GM19240 (cell line): Measurements from ENCODE around the gene OXSR1.
"Not testable (repeated sequence)": the region's sequence is repeated elsewhere in the genome, so short reads cannot be mapped to it uniquely, and the experiment has no call there.

Experiments
- DNase-seq: peaks from one replicate; pipeline ENCODE4 v3.0.0; 2011; ENCODE audit warnings: low spot score; ENCODE audit not compliant: insufficient read length

The OXSR1 gene

GRCh38 chr3:38141952-38142273 is 23.4 kb upstream of the OXSR1 start:
- DNase-seq: no peak

- DNase-seq: no peak
Measured at GRCh38 chr3:38142959-38143358, 22.4 kb upstream of the OXSR1 start.

GRCh38 chr3:38143511-38143910 is 21.8 kb upstream of the OXSR1 start:
- no peak for DNase-seq

DNA sequence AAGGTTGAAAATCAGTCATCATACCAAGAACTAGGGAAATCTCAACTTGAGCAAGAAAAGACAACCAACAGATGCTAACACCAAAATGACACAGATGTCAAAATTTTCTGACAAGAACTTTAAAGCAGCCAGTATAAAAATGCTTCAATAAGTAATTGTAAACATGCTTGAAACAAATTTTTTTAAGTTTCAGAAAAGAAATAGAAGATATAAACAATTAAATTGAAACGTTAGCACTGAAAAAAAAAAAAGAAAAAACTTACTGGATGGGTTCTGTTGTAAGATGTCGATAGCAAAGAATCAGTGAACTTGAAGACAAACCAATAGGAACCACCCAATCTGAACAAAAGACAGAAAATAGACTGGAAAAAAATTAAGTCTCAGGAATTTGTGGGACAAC is 18.8 kb upstream of the OXSR1 start:
- DNase-seq: no peak

DNA sequence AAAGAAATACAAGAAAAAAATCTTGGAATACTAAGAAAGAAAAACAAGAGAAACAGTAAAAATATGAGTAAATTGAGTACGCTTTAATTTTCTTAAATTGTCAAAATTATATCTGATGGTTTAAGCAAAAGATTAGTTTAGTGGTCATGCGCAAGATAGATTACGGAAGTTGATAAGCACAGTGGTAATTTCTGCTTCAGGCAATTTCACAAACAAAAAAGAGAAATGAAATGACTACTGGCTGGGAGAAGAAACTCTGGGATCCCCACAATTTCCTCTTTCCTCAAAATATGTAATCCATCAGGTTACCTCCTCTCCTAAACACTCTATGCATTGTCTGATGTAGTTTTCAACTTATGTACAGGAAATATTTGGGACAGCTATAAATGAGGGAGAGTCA is 17.9 kb upstream of the OXSR1 start:
- no peak for DNase-seq

DNA sequence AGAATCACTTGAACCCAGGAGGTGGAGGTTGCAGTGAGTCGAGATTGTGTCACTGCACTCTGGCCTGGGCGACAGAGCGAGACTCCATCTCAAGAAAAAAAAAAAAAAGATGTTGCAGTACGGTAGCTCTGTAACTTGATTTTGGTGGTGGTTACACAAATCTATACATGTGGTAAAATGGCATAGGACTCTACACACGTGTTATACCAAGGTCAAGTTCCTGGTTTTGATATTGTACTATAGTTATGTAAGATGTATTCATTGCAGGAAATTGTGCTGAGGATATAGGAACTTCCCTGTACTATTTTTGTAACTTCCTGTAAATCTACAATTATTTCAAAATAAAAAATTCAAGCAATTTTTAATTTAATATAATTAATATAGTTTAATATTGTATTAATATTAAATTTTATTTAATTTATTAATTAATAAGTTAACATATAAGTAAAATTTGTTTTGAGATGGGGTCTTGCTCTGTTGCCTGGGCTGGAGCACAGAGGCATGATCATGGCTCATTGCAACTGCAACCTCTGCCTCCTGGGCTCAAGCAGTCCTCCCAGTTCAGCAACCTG is 16.9 kb upstream of the OXSR1 start:
- no peak for DNase-seq

- DNase-seq: no peak
Measured at GRCh38 chr3:38149708-38150107, 15.6 kb upstream of the OXSR1 start.

DNA sequence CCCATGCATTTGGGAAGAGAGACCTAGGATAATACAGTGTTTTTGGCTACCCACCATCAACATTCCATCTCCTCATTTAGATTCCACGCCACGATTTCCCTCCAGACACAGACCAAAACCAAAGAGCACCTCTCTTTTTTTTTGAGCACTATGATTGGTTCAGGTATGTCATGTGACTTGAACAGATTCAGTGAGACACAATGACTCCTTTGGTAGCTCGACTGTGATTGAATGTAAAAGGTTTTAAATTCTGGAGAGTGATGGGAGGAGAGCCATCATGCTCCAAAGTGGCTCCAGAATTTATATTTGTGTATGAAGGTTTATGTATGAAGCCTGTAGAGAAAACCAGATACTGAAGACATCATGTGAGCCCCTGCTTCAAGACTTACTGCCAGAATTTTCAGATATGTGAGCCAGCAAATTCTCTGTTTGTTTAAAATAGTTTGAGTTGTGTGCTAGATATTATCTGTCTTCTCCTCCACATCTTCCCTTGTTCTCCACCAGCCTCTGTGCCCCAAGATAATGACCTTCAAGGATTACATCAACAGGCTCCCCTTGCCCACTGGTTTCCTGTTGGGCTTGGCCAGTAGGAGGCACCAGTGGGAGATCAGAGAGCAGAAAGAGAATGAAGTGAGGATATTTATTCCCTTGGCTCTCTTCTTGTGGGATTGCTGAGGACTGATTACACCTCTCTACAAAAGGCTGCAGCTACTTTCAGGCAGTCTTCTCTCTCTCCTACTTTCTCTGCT is 14.4 kb upstream of the OXSR1 start:
- no peak for DNase-seq

GRCh38 chr3:38151667-38152265 is 13.6 kb upstream of the OXSR1 start:
- DNase-seq: no peak

- no peak for DNase-seq
Measured at GRCh38 chr3:38152609-38153008, 12.7 kb upstream of the OXSR1 start.

DNA sequence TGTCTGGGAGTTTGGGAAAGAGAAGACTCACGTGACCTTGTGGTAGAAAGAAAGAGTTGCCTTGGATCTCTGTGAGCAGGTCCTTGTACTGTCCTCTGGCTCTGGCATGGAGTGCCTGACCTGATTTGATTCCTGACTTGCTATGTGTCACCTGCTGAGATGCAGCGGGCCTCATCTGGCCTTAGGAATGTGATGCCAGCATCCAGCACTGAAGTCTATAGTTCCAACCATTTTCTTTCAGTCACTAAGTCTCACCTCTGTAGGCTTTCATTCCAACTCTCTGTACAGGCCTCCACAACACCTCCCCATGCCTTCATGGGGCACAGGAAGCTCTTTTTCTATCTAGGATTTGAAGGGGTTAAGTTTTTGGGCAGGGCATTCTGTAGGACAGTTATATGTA is 12.1 kb upstream of the OXSR1 start:
- DNase-seq: no peak

GRCh38 chr3:38154033-38154494 is 11.3 kb upstream of the OXSR1 start:
- no peak for DNase-seq

DNA sequence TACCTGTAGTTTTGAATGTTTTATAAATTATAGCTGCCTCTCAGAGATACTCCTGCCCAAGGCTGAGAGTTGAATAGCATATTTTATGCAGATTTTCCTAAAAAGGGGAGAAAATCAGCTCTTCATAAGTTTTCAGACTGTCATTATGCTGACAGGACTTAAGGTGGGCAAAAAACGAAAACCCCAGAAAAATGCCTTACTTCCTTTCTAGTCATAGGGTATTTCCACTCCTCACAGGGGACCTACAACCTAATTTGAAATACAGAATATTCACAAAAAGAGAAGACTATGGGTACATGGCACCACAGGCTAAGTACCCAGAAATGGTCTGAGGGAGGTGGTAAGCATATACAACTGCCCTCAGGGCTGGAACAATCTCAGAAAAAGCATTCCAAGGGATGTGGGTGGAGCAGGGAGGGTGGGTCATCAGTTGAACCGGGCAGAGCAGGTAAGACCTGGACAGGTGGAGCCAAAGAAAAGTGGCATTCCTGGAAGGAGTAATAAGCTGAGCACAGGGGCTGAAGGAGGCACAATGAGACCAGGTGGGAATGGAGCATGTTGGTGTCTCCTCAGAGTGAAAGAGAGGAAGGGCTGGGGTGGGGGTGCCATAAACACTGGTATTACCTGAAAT is 10.6 kb upstream of the OXSR1 start:
- no peak for DNase-seq

DNA sequence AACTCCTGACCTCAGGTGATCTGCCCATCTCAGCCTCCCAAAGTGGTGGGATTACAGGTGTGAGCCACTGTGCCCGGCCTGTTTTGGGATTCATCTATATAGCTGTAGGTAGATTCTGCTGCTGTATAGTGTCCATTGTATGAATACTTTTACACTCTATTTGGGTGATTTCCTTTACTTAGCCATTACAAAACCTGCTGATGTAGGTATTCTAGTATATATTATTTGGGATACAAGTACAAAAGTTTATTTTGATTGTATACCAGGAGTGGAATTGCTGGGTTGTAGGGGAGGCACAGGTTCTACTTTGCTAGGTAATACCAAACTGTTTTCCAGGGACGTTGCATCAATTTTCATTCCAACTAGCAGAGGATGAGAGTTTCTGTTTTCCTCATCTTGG is 9.5 kb upstream of the OXSR1 start:
- DNase-seq: no peak

- DNase-seq: no peak
Measured at GRCh38 chr3:38157117-38157516, 8.2 kb upstream of the OXSR1 start.

GRCh38 chr3:38157595-38157994 is 7.7 kb upstream of the OXSR1 start:
- DNase-seq: no peak

DNA sequence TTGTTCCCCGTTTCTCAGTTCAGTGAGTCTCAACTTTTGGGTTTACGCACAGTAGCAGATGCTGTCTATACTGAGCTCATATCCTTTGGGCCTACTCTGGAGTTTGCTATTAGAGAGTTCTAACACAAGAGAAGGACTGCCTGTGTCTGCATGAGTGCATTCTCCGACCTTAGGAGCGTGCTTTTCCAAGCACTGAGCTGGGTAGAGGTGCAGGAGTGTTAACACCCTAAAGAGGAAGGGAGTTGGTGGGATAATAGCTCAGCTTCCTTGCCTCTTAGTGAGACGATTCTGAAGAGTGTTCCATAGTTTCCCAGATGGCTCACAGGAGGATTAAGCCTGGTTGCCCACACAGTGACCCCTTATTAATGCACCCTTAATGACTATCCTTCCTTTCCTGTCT is 6.9 kb upstream of the OXSR1 start:
- DNase-seq: no peak

GRCh38 chr3:38160704-38161103 is 4.6 kb upstream of the OXSR1 start:
- not testable (repeated sequence) for DNase-seq

GRCh38 chr3:38163117-38163840 is 2.1 kb upstream of the OXSR1 start:
- DNase-seq: no peak

- DNase-seq: no peak
Measured at GRCh38 chr3:38163841-38164642, 1.3 kb upstream of the OXSR1 start.

- DNase-seq: no peak
Measured at GRCh38 chr3:38164643-38164951, 740 bp upstream of the OXSR1 start.
